Testis (tissue), 2 donors: Measurements from ENCODE around the gene ATP6AP2.

Source experiments
- POLR2A ChIP-seq: fragments of 450-650 bp; IDR thresholded peaks from one replicate; pipeline ENCODE4 v1.6.1; 2017; ENCODE audit warnings: antibody characterized with exemption, mild to moderate bottlenecking, moderate library complexity
- TF ChIP-seq, protein P1 (sequence below), 3 experiments: fragments of 450-650 bp in 2 of 3; fragments of 200-600 bp in 1 of 3; sonication (generic) in 1 of 3; IDR thresholded peaks; one replicate each; pipeline ENCODE4 v1.5.1; 2016 to 2019; ENCODE audit warnings: antibody characterized with exemption in 3 of 3, mild to moderate bottlenecking in 2 of 3, moderate library complexity in 1 of 3

DNA sequence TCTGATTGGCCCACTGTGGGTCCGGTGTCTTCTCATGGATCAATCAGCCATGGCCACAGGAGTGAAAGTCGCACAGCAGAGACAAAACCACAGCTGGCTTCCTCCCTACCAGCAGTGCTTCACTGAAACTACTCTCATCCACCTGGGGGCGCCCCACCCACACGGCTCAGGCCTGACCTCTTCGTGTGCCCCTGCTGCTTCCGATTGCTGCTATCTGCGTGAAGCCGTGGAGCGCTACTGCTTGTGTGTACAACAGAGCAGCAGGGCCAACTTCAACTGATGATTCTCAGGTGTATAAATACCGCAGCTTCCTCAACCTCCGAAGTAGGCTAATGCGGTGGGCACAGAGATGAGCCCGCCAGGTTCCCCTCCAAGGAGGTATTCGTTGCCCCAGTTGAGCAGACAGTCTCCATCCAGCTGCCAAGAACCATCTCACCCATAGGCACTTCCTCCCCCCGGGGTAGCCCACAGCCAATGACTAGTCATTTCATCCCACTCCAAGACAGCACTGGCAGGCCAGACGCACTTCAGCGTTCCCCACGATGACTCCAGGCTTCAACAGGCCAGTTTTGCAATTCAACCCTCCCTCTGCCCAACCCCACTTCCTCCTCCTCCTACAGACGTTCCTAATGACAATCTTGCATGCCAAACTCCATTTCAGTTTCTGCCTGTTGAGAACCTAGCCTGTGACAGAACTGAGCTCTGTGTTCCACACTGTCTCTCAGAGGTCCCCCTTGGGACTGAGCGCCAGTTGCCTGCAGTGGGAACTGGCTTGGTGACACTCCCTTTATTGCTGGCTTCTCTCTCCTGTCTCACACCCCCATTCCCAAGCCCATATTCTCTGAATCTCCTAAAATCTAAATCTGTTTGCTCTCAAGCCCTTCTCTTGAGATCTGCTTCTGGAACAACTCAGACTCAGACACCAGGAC, 41.3 kb upstream of the ATP6AP2 start:
- TF ChIP-seq POLR2A = no peak
- TF ChIP-seq, protein P1, sequence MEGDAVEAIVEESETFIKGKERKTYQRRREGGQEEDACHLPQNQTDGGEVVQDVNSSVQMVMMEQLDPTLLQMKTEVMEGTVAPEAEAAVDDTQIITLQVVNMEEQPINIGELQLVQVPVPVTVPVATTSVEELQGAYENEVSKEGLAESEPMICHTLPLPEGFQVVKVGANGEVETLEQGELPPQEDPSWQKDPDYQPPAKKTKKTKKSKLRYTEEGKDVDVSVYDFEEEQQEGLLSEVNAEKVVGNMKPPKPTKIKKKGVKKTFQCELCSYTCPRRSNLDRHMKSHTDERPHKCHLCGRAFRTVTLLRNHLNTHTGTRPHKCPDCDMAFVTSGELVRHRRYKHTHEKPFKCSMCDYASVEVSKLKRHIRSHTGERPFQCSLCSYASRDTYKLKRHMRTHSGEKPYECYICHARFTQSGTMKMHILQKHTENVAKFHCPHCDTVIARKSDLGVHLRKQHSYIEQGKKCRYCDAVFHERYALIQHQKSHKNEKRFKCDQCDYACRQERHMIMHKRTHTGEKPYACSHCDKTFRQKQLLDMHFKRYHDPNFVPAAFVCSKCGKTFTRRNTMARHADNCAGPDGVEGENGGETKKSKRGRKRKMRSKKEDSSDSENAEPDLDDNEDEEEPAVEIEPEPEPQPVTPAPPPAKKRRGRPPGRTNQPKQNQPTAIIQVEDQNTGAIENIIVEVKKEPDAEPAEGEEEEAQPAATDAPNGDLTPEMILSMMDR (IDR thresholded peaks at IDR 0.05) = no peak
